ENCODE measurements around the gene TNFAIP2.

DNA sequence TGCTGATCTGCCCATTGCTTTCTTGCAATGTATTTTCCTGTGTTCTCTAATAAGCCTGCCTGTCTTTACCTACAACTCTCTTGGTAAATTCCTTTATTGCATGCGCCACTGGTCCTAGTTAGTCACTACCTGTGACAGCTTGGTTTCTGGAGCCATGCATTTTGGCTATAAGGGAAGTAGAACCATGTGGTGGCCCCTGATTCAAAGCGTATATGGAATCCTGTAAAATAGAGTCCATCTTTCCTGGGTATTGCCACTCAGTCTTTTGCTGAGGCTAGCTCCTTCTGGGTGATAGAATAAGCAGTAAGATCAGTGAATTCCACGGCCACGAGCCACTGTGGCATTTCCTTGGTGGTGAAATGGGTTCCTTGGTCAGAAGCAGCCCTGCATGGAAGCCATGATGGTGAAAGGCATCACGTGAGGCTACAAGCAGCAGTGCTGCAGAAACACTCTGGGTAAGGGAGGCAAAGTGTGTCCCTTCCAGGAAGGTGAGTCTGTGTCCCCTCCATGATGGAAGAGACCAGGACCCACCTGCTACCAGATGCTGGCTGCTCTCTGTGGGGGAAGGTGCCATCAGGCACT, 19.6 kb downstream of the TNFAIP2 start:
- TF ChIP-seq, protein P1, sequence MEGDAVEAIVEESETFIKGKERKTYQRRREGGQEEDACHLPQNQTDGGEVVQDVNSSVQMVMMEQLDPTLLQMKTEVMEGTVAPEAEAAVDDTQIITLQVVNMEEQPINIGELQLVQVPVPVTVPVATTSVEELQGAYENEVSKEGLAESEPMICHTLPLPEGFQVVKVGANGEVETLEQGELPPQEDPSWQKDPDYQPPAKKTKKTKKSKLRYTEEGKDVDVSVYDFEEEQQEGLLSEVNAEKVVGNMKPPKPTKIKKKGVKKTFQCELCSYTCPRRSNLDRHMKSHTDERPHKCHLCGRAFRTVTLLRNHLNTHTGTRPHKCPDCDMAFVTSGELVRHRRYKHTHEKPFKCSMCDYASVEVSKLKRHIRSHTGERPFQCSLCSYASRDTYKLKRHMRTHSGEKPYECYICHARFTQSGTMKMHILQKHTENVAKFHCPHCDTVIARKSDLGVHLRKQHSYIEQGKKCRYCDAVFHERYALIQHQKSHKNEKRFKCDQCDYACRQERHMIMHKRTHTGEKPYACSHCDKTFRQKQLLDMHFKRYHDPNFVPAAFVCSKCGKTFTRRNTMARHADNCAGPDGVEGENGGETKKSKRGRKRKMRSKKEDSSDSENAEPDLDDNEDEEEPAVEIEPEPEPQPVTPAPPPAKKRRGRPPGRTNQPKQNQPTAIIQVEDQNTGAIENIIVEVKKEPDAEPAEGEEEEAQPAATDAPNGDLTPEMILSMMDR (IDR thresholded peaks at IDR 0.05) = no peak
- no peak for TF ChIP-seq POLR2A (IDR thresholded peaks at IDR 0.05)
